Parathyroid adenoma (tissue), 2 donors: ENCODE results near the gene CSPG4.
"Not testable (repeated sequence)": the region's sequence is repeated elsewhere in the genome, so short reads cannot be mapped to it uniquely, and the experiment has no call there.

Experiments
- H2AFZ ChIP-seq: fragments of 300-600 bp; sonication (generic); one replicate; pipeline ENCODE4 v1.7.0; 2017; ENCODE audit warnings: antibody characterized with exemption, mild to moderate bottlenecking
- H3K27ac ChIP-seq: fragments of 300-600 bp; sonication (generic); one replicate; pipeline ENCODE4 v1.7.0; 2017
- H3K27me3 ChIP-seq: fragments of 300-600 bp; sonication (generic); one replicate; pipeline ENCODE4 v1.7.0; 2017; ENCODE audit warnings: low read length; ENCODE audit not compliant: control insufficient read depth, insufficient read depth
- H3K36me3 ChIP-seq: fragments of 300-600 bp; sonication (generic); one replicate; pipeline ENCODE4 v1.7.0; 2017; ENCODE audit warnings: low read length; ENCODE audit not compliant: control insufficient read depth, insufficient read depth
- H3K4me1 ChIP-seq: fragments of 300-600 bp; sonication (generic); one replicate; pipeline ENCODE4 v1.7.0; 2017; ENCODE audit warnings: control low read depth
- H3K4me2 ChIP-seq: fragments of 300-600 bp; sonication (generic); one replicate; pipeline ENCODE4 v1.7.0; 2017; ENCODE audit warnings: low read length
- H3K4me3 ChIP-seq: fragments of 300-600 bp; sonication (generic); one replicate; pipeline ENCODE4 v1.7.0; 2017; ENCODE audit warnings: low read depth, low read length
- H3K79me2 ChIP-seq: fragments of 300-600 bp; sonication (generic); one replicate; pipeline ENCODE4 v1.7.0; 2017; ENCODE audit warnings: control low read depth
- H3K9ac ChIP-seq: fragments of 300-600 bp; sonication (generic); one replicate; pipeline ENCODE4 v1.7.0; 2017; ENCODE audit warnings: mild to moderate bottlenecking
- H3K9me3 ChIP-seq: fragments of 300-600 bp; sonication (generic); one replicate; pipeline ENCODE4 v1.7.0; 2017; ENCODE audit warnings: low read length; ENCODE audit not compliant: control insufficient read depth
- TF ChIP-seq, protein P1 (sequence below): fragments of 300-600 bp; sonication (generic); IDR thresholded peaks from one replicate; pipeline ENCODE4 v1.7.0; 2017; ENCODE audit warnings: antibody characterized with exemption, mild to moderate bottlenecking
- donor health status: primary hyperparathyroidism.

Gene CSPG4

GRCh38 chr15:75759416-75760130, 46.9 kb upstream of the CSPG4 start:
- Histone ChIP-seq H3K4me3 (no peak overlapping the region), H3K4me2 (no peak overlapping the region), H3K27me3 (no peaks in the 10 kb centered on the region), H3K27ac (no peak overlapping the region), H2AFZ (no peak overlapping the region), H3K79me2 (no peaks in the 10 kb centered on the region), H3K9ac (no peak overlapping the region), H3K36me3 (no peaks in the 10 kb centered on the region), H3K9me3 (no peaks in the 10 kb centered on the region), H3K4me1 (no peaks in the 10 kb centered on the region)
- TF ChIP-seq, protein P1, sequence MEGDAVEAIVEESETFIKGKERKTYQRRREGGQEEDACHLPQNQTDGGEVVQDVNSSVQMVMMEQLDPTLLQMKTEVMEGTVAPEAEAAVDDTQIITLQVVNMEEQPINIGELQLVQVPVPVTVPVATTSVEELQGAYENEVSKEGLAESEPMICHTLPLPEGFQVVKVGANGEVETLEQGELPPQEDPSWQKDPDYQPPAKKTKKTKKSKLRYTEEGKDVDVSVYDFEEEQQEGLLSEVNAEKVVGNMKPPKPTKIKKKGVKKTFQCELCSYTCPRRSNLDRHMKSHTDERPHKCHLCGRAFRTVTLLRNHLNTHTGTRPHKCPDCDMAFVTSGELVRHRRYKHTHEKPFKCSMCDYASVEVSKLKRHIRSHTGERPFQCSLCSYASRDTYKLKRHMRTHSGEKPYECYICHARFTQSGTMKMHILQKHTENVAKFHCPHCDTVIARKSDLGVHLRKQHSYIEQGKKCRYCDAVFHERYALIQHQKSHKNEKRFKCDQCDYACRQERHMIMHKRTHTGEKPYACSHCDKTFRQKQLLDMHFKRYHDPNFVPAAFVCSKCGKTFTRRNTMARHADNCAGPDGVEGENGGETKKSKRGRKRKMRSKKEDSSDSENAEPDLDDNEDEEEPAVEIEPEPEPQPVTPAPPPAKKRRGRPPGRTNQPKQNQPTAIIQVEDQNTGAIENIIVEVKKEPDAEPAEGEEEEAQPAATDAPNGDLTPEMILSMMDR, result no peak

- Histone ChIP-seq H3K4me2 (peak overlapping the region; percentile 71), H3K4me3 (peak overlapping the region; percentile 57), H3K27ac (peak overlapping the region; percentile 65), H2AFZ (peak overlapping the region; percentile 97), H3K36me3 (no peaks in the 10 kb centered on the region), H3K9ac (no peak overlapping the region), H3K4me1 (no peaks in the 10 kb centered on the region), H3K79me2 (no peaks in the 10 kb centered on the region), H3K27me3 (no peaks in the 10 kb centered on the region), H3K9me3 (no peaks in the 10 kb centered on the region)
- TF ChIP-seq, protein P1, result no peak
These were observed 45.6 kb upstream of the CSPG4 start for GRCh38 chr15:75758071-75758872.

DNA sequence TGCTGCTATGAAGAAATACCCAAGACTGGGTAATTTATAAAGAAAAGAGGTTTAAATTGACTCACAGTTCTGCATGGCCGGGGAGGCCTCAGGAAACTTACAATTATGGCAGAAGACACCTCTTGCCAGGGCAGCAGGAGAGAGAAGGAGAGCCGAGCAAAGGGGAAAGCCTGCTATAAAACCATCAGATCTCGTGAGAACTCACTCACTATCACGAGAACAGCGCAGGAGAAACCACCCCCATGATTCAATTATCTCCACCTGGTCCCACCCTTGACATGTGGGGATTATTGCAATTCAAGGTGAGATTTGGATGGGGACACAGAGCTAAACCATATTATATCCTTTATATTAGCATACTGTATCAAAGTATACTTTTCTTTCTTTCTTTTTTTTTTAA, 42.2 kb upstream of the CSPG4 start:
- not testable (repeated sequence) for H3K36me3 ChIP-seq, H3K4me1 ChIP-seq, H2AFZ ChIP-seq, H3K9ac ChIP-seq, H3K9me3 ChIP-seq, H3K4me2 ChIP-seq, H3K4me3 ChIP-seq, H3K27me3 ChIP-seq, H3K27ac ChIP-seq, H3K79me2 ChIP-seq

- Histone ChIP-seq H3K4me2 (no peak overlapping the region), H3K9ac (no peak overlapping the region), H3K4me1 (no peaks in the 10 kb centered on the region), H3K36me3 (no peaks in the 10 kb centered on the region), H3K27ac (no peak overlapping the region), H3K79me2 (no peaks in the 10 kb centered on the region), H2AFZ (no peak overlapping the region), H3K4me3 (no peak overlapping the region), H3K9me3 (no peaks in the 10 kb centered on the region), H3K27me3 (no peaks in the 10 kb centered on the region)
- TF ChIP-seq, protein P1, result no peak
These were observed 40.5 kb upstream of the CSPG4 start for GRCh38 chr15:75753145-75753544.

GRCh38 chr15:75751891-75752290, 39.2 kb upstream of the CSPG4 start:
- no peaks in the 10 kb centered on the region for H3K36me3 ChIP-seq
- TF ChIP-seq, protein P1, result no peak
- no peaks in the 10 kb centered on the region for H3K27me3 ChIP-seq
- no peak overlapping the region for H3K27ac ChIP-seq
- H3K4me3 ChIP-seq, result no peak overlapping the region
- no peaks in the 10 kb centered on the region for H3K4me1 ChIP-seq
- H2AFZ ChIP-seq, result no peak overlapping the region
- no peaks in the 10 kb centered on the region for H3K9me3 ChIP-seq
- no peak overlapping the region for H3K4me2 ChIP-seq
- H3K9ac ChIP-seq, result no peak overlapping the region
- no peaks in the 10 kb centered on the region for H3K79me2 ChIP-seq
